ENCODE data around the gene NUCKS1.

NUCKS1 gene, protein sequence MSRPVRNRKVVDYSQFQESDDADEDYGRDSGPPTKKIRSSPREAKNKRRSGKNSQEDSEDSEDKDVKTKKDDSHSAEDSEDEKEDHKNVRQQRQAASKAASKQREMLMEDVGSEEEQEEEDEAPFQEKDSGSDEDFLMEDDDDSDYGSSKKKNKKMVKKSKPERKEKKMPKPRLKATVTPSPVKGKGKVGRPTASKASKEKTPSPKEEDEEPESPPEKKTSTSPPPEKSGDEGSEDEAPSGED

DNA sequence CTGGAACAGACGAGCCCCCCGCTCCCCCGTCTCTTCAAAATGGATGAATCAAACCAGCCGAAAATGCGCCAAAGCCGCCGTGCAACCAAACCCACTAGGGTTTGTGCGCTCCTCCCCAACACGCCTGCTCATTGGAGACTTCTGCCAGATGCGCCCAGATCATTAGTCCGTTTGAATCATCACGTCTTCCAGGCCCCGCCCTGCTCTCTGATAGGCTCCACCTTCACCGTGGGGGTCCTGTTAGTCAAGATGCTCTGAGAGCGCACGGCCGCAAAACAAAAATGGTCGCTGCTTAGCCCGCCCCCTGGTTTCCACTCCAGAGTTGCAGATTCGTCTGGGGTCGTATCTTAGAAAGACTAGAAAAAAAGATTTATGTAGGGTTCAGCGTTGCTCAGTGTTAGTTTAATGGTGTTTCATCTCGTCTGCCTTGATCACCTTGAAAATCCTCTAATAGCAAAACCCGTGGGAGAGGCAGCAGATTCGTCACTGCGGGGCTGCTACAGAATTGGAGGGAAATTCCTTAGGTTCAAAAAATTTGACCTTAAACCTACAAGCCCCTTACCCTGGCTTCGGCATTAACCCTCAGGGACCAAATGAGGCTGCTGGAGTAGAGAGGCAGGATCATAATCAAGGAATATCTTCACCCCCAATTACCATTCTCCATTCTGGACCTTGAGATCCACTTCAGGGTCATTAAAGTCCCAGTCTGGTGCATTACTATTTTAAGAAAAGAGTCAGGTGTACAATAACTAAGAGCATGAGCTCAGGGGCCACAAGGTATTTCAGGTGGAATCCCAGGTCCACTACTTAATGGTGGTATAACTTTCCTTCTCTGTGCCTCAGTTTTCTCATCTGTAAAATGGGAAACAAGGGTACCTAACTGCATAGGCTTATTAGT, at the start of gene NUCKS1:
Gene NUCKS1 (minus strand): TSS at position 45 of the 898 bp plus-strand sequence. CDS start 209 bp downstream, outside the sequence.
- peak; percentile 97 for DNase-seq

DNA sequence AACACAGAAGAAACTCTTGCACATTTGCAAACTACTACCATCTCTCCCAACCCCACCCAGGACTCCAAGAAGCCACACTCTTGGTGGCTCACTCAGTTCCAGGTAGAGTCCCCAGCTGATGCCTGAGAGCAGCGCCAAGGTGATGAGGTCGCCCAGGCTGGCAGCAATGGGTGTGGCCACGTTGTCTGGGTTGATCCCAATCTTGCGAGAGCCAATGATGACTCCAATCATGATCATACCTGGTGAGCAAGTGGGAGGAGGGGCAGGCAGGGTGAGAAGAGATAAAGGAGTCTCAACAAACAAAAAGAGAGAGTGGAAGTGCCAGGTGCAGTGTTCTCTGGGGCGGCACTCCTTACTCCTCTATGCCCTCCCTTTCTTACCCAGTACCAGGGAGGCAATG, 48.6 kb upstream of the NUCKS1 start:
- DNase-seq, result no peak

DNA sequence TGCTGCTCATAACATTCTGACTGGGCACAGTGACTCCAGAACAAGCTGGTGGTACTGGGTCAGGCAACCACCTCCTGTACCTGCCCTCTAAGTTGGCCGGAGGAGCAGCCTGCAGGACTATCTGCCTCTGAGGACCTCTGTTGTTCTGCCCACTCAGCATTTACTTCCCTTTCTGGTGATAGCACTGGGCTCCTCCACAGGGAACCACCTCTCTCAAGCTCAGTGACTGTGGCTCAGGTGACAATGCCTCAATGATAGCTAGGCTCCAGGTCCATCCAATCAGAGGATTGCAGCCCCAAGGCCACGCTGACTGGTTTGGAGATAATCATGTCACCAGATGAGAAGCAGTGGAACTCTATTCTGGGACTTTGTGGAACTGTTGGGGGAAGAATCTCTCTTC, 47.2 kb upstream of the NUCKS1 start:
- no peak for DNase-seq

- DNase-seq, result peak; percentile 88 to 90
These were observed 44.2 kb upstream of the NUCKS1 start for GRCh38 chr1:205794011-205794730.

DNA sequence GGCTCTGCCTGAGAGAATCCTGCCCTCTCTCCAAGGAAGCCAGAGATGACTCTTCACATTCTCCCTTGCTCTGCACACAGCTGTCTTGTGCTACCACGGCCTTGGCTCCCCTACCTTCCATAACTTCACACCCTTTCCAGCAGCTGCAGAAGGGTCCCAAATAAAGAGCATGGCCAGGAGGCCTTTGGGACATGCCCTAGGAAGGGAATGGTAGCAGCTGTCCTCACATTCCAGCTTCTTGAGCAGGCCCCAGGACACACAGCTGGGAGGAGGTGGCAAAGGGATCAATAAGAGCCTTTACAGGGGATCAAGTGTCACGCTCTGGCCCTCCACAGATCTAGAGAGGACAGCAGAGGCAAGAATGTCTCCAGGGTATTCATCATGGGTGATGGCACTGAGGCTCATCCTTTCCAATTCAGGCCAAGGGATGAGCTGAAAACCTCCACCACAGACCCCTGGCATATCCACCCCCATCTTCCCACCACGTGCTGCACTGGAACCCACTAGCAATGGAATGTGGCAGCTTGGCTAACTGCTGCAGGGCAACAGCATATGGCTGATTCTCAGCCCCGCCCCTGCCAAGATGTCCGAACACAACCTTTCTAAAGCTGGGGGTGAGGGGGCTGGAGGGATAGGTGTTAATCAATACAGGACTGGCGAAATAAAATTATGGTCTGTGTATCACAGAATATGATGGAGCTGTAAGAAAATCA, 43.1 kb upstream of the NUCKS1 start:
- no peak for DNase-seq

DNA sequence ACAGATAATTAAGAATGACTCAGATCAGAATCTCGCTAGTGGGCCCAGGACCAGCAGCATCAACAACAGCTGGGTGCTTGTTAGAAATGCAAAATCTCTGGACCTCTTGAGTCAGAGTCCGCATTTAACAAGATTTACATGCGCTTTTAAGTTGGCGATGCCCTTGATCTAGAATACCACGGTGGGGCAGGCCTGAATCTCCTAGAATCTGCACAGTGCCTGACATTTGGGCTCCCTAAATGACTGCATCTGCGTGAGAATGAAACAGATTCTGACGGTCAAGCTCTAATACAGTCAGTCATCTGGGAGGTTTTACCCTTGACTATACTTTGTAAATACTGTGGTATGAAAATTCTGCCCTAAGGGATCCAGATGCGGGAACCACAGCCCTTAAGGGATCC, 42.5 kb upstream of the NUCKS1 start:
- no peak for DNase-seq

DNA sequence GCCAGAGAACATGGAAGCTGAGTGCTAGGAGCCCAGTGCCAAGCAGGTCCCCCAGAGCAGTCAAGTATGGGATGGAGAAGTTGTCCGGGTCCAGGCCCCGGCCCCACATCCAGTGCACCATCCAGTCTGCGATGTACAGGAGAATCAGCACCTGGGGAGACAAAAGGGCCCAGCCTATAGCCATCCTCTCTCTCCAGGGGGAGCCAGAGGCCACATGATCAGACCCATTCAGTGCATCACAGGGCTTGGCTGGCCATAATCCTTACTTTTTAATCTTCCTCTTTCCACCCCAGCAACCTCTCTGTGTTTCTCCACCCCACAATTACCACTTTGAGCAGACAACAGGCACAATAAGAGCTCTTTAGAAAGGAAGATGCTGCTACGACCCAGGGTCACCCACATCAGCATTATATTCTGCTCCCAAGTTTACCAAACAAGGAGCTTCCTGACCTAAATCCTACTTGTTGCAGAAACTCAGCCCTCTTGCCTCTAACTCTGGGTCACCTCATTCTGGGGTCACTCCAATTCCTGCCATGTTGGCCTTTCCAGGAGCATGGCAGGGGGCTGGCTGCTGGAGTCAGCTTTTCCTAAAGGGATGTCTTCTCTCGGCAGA, 41.7 kb upstream of the NUCKS1 start:
- DNase-seq, result peak; percentile 37 to 82

GRCh38 chr1:205787287-205787916, 37.4 kb upstream of the NUCKS1 start:
- no peak for DNase-seq

- no peak for DNase-seq
These were observed 36.6 kb upstream of the NUCKS1 start for GRCh38 chr1:205786601-205787000.

GRCh38 chr1:205785446-205785845, 35.5 kb upstream of the NUCKS1 start:
- DNase-seq, result no peak

- no peak for DNase-seq
These were observed 33.9 kb upstream of the NUCKS1 start for GRCh38 chr1:205783904-205784303.

DNA sequence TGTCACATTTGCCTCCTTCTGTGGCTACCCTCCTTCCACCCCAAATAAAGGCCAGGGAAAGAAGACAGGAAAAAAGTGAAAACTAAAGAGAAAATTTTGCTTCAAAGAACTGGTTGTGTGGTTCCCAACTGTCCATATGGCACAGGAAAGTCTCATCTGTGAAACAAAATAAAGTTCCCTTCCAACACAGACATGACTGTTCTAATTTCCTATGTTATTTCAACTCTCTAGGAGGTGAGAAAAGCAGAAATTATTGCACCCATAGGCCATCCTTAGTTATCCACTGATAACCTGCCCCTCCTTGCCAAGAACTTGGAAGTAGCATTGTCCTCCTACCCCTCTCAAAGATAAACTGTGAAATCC, 33.4 kb upstream of the NUCKS1 start:
- DNase-seq, result no peak

GRCh38 chr1:205782627-205783432, 32.8 kb upstream of the NUCKS1 start:
- no peak for DNase-seq

- no peak for DNase-seq
These were observed 30.4 kb upstream of the NUCKS1 start for GRCh38 chr1:205780335-205780734.

GRCh38 chr1:205777994-205778393, 28.0 kb upstream of the NUCKS1 start:
- DNase-seq, result no peak

DNA sequence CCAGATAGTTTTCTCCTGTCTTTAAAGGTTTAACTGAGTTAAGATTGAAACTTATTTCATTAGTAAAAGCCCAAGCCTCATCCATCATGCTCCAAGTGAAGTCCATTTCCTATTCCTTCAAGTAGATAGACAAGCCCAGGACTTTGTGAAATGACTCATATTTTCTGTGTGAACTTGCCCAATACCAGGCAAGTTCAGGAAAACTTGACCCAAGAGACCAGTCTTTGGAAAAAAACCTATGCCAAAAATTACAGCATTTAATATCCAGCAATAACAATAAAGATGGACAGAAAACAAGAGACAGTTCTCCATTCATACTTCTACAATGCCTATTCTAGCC, 25.7 kb upstream of the NUCKS1 start:
- DNase-seq, result no peak

DNA sequence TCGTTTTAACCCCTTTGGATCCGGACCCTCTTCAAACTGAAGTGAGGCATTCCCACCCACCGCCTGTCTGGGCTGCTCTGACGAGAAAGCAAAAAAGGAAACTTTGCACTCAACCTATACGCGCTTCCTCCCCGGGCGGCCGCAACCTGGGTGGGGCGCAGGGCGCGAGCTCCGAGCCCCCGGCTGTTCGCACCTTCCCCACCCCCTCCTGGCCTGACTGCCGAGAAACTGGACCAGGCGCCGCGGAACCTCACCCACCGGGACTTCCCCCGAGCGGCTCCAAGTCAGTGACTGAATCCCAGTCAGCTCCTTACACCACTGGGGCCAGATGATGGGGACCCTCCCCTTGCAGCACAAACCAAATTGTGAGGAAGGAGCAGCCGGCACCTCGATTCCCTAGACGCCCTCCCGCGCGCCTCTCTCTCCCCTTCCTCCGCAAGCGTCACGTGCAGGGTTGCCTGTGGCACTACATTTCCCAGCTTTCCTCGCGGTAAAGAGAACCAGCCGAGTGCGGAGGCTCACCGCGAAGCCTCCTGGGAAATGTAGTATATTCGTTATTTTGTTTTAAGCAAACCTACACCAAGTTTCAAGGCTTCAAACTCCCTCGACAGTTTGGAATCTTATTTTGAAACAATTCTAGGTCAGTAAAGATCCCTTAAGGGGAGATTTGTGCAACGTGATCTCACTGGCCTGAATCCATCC, 25.2 kb upstream of the NUCKS1 start, which contains the start of gene RAB29:
Gene RAB29 (minus strand): TSS at position 468 of the 702 bp plus-strand sequence. CDS start 526 bp downstream, outside the sequence.
- peak in 1 of 2 experiments; percentile 73 for DNase-seq

DNA sequence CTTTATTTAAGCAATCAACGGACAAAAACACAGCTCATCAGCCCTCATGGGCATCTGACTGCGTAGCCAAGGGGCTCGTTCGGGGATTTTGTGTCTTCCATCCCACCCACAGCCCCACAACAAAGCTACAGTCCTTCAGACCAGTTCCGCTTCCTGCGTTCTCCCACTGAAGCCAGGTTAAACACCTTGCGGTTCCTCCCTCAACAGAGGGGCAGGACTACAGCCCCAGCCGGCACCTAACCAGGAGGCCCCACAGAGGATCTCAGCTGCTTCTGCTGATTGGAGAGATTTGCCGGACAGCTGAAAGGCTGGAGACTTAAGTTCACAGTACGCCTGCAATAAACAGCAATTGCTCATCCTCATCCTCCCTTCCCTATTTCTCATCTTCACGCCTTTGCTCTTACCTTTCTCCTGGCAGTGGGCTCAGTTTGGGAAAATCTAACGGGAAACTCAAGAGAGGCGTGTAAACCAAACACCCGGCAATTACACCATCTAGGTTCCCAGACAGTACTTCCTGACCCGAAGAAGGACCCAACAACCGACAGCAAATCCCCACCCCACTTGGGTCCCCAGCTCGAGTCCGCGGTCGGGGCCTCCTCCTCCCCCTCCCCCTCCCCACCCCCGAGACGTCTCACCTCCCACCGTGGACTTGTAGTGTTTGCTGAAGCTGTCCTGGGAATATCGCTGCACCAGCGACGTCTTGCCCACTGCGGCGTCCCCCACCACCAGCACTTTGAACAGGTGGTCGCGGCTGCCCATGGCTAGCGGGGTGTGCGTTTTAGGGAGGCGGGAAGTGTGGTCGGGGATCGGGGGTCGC, 24.4 kb upstream of the NUCKS1 start:
- peak in 1 of 2 experiments; percentile 14 for DNase-seq

DNA sequence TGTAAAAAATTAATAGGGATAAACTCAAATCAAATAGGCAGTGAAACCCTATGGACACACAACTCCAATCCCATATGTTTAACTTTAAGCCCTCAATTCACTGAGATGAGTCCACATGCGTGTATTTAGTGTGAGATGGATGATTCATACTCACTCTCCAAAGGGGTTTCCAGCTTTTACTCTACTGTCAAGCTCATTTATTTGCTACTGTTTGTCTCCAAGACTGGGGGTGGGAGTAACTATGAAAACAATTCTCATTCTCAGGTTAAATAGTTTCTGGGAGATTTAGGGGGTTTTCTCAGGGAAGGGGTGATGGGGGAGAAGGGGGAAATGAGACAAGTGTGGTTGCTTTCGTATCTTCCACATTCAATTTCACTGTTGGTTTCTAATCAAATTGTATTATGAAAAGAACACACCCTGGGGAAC, 22.6 kb upstream of the NUCKS1 start:
- no peak for DNase-seq
